A549 (cell line): Measurements from ENCODE around the gene KRTAP20-3. TPM values are rescaled to one million over a fixed set of nuclear protein-coding genes. Genes with fewer than 3 reads are reported as not detected.

Experiments used
- ATAC-seq, 2 experiments: fragments of 200-7000 bp in 1 of 2; fragments of >200 bp in 1 of 2; cut with Nextera tagmentation in 1 of 2; cut with Tn5 transposase in 1 of 2; 3 replicates each; pipeline versions ENCODE4 v1.8.0 to v1.9.1; 2018 to 2020; ENCODE audit warnings: mild to moderate bottlenecking in 1 of 2, moderate library complexity in 1 of 2
- CTCF ChIA-PET: fragments of 300-600 bp; sonication (Branson Sonifier 250); formaldehyde crosslinking; extraction: SDS; loops from one replicate; lab custom pipeline; 2021; ENCODE audit warnings: antibody characterized with exemption, inconsistent platforms; lab: Yijun Ruan, JAX
- POLR2A ChIA-PET: fragments of 350-600 bp; formaldehyde crosslinking; extraction: SDS; loops from one replicate; lab custom pipeline; 2021; ENCODE audit warnings: antibody characterized with exemption, inconsistent platforms; lab: Yijun Ruan, JAX
- DNase-seq, 2 experiments: peaks; one replicate each; pipeline versions ENCODE4 v3.0.0 to v3.0.0-alpha.2; 2011 to 2016; ENCODE audit warnings: low read depth in 1 of 2, low spot score in 1 of 2
- FAIRE-seq: peaks from 2 replicates; lab custom pipeline; 2011; peaks lifted over from hg19 to GRCh38; lab: Jason Lieb, UNC
- H3K27ac ChIP-seq, 2 experiments: fragments of >200 bp; sonication (Bioruptor Twin); formaldehyde crosslinking; 3 replicates each; pipeline ENCODE4 v1.5.1; 2016 to 2017
- H3K4me1 ChIP-seq: fragments of >200 bp; sonication (Bioruptor Twin); formaldehyde crosslinking; 3 replicates; pipeline ENCODE4 v1.6.1; 2016
- H3K4me2 ChIP-seq: fragments of >200 bp; sonication (Bioruptor Twin); formaldehyde crosslinking; 3 replicates; pipeline ENCODE4 v1.6.1; 2016
- H3K4me3 ChIP-seq: fragments of >200 bp; sonication (Bioruptor Twin); formaldehyde crosslinking; 3 replicates; pipeline ENCODE4 v1.5.1; 2016
- H3K9me3 ChIP-seq: fragments of >200 bp; sonication (Bioruptor Twin); formaldehyde crosslinking; 3 replicates; pipeline ENCODE4 v1.6.1; 2016
- ATOH8 ChIP-seq: fragments of 250-450 bp; sonication (Bioruptor Pico); IDR thresholded peaks from 2 replicates; pipeline ENCODE4 v1.5.0; 2020; ENCODE audit warnings: low read depth, mild to moderate bottlenecking, moderate library complexity
- BHLHE40 ChIP-seq: IDR thresholded peaks from 2 replicates; pipeline ENCODE4 v1.6.1; 2012; ENCODE audit warnings: low read depth, low read length, inconsistent platforms
- CBX2 ChIP-seq: fragments of 200-600 bp; sonication (generic); IDR thresholded peaks from 2 replicates; pipeline ENCODE4 v1.6.1; 2016; ENCODE audit warnings: low read depth, mild to moderate bottlenecking, borderline replicate concordance
- CHD2 ChIP-seq: fragments of 150-350 bp; IDR thresholded peaks from 2 replicates; pipeline ENCODE4 v1.6.1; 2014; ENCODE audit warnings: low read length; ENCODE audit not compliant: partially characterized antibody
- EHF ChIP-seq: fragments of 250-450 bp; sonication (Bioruptor Pico); IDR thresholded peaks from 2 replicates; pipeline ENCODE4 v1.5.0; 2020; ENCODE audit warnings: mild to moderate bottlenecking
- EHMT2 ChIP-seq: fragments of 200-600 bp; sonication (generic); IDR thresholded peaks from 2 replicates; pipeline ENCODE4 v1.6.1; 2016; ENCODE audit warnings: antibody characterized with exemption, low read depth, mild to moderate bottlenecking, moderate library complexity
- ESRRA ChIP-seq: fragments of 150-350 bp; IDR thresholded peaks from 2 replicates; pipeline ENCODE4 v1.6.1; 2014; ENCODE audit warnings: mild to moderate bottlenecking, low read length, borderline replicate concordance
- GATA3 ChIP-seq: IDR thresholded peaks from 2 replicates; pipeline ENCODE4 v1.6.1; 2012; ENCODE audit warnings: borderline replicate concordance
- HDAC2 ChIP-seq: fragments of 200-600 bp; sonication (generic); IDR thresholded peaks from 2 replicates; pipeline ENCODE4 v1.6.1; 2016
- HES2 ChIP-seq: fragments of >200 bp; sonication (Bioruptor Twin); formaldehyde crosslinking; IDR thresholded peaks from 2 replicates; pipeline ENCODE4 v1.6.1; 2016
- HMGXB4 ChIP-seq: fragments of 250-450 bp; sonication (Bioruptor Pico); IDR thresholded peaks from 2 replicates; pipeline ENCODE4 v1.5.0; 2021; ENCODE audit warnings: mild to moderate bottlenecking, moderate library complexity, borderline replicate concordance
- HOXB5 ChIP-seq: fragments of 250-450 bp; sonication (Bioruptor Pico); IDR thresholded peaks from 2 replicates; pipeline ENCODE4 v1.5.0; 2020; ENCODE audit warnings: mild to moderate bottlenecking, moderate library complexity
- JUN ChIP-seq, 2 experiments: fragments of >200 bp; sonication (Bioruptor Twin); formaldehyde crosslinking; IDR thresholded peaks; 2 replicates in 1 of 2; 3 replicates in 1 of 2; pipeline ENCODE4 v1.6.1; 2016 to 2017
- JUNB ChIP-seq: fragments of >200 bp; sonication (Bioruptor Twin); formaldehyde crosslinking; IDR thresholded peaks from 2 replicates; pipeline ENCODE4 v1.6.1; 2016
- MAFK ChIP-seq: fragments of 450-650 bp; IDR thresholded peaks from 2 replicates; pipeline ENCODE4 v1.6.1; 2014; ENCODE audit not compliant: partially characterized antibody
- MAZ ChIP-seq: fragments of 150-350 bp; IDR thresholded peaks from 2 replicates; pipeline ENCODE4 v1.6.1; 2014; ENCODE audit warnings: antibody characterized with exemption, low read depth, low read length, borderline replicate concordance
- MYC ChIP-seq: IDR thresholded peaks from 2 replicates; pipeline ENCODE4 v1.6.1; 2012; ENCODE audit warnings: mild to moderate bottlenecking, inconsistent platforms, low read length, improper control_type of control experiment, borderline replicate concordance
- NFE2L2 ChIP-seq: fragments of 150-350 bp; conservative IDR thresholded peaks from 2 replicates; pipeline ENCODE4 v1.6.1; 2014; ENCODE audit warnings: low read length
- NPAS2 ChIP-seq: fragments of 250-450 bp; sonication (Bioruptor Pico); IDR thresholded peaks from 2 replicates; pipeline ENCODE4 v1.8.0; 2022; ENCODE audit warnings: mild to moderate bottlenecking, moderate library complexity, borderline replicate concordance
- NR3C1 ChIP-seq: fragments of >200 bp; sonication (Bioruptor Twin); formaldehyde crosslinking; IDR thresholded peaks from 3 replicates; pipeline ENCODE4 v1.6.1; 2017
- PHF8 ChIP-seq: fragments of 200-600 bp; sonication (generic); IDR thresholded peaks from 2 replicates; pipeline ENCODE4 v1.6.1; 2016; ENCODE audit warnings: low read depth, mild to moderate bottlenecking, antibody characterized with exemption, moderate library complexity, borderline replicate concordance
- RAD21 ChIP-seq, 2 experiments: fragments of >200 bp in 1 of 2; sonication (Bioruptor Twin) in 1 of 2; formaldehyde crosslinking in 1 of 2; IDR thresholded peaks in 1 of 2; conservative IDR thresholded peaks in 1 of 2; 2 replicates in 1 of 2; 3 replicates in 1 of 2; pipeline ENCODE4 v1.6.1; 2012 to 2018; ENCODE audit warnings: inconsistent platforms in 1 of 2
- RARB ChIP-seq: fragments of 250-450 bp; sonication (Bioruptor Pico); IDR thresholded peaks from 2 replicates; pipeline ENCODE4 v1.8.0; 2021; ENCODE audit warnings: mild to moderate bottlenecking, moderate library complexity
- RCOR1 ChIP-seq: fragments of 150-350 bp; IDR thresholded peaks from 2 replicates; pipeline ENCODE4 v1.6.1; 2014; ENCODE audit warnings: antibody characterized with exemption, low read length, low read depth
- RFX5 ChIP-seq: fragments of 450-650 bp; IDR thresholded peaks from 2 replicates; pipeline ENCODE4 v1.7.1; 2014; ENCODE audit warnings: antibody characterized with exemption, mild to moderate bottlenecking, moderate library complexity
- SREBF2 ChIP-seq: fragments of 450-650 bp; IDR thresholded peaks from 2 replicates; pipeline ENCODE4 v1.6.1; 2014; ENCODE audit warnings: mild to moderate bottlenecking, moderate library complexity
- TFCP2L1 ChIP-seq: fragments of 250-450 bp; sonication (Bioruptor Pico); IDR thresholded peaks from 2 replicates; pipeline ENCODE4 v1.5.0; 2021; ENCODE audit warnings: mild to moderate bottlenecking
- TP53 ChIP-seq: fragments of 250-450 bp; sonication (Bioruptor Pico); IDR thresholded peaks from 2 replicates; pipeline ENCODE4 v1.5.0; 2021; ENCODE audit warnings: mild to moderate bottlenecking, moderate library complexity
- WGBS: methylation state at CpG from one replicate; pipeline ENCODE4 v1.1.6; 2017; ENCODE audit errors: missing lambda C conversion rate; 5-methylcytosine and 5-hydroxymethylcytosine counted together
- polyA plus RNA-seq, 4 experiments: library from polyadenylated mRNA; depleted of rRNA in 3 of 4; stranded (reverse); fragments of >200 nt; fragmentation: RNase III in 1 of 4; extraction: RNeasy Plus Mini Kit Qiagen cat#74134 plus additional on column Dnase treatment in 1 of 4; gene quantifications; 2 replicates in 3 of 4; 3 replicates in 1 of 4; pipeline ENCODE4 v1.2.3, GENCODE V29; 2011 to 2017
- TF ChIP-seq, protein P1 (sequence below): IDR thresholded peaks from 2 replicates; pipeline ENCODE4 v1.6.1; 2012; ENCODE audit warnings: low read depth, borderline replicate concordance

Gene KRTAP20-3
- polyA plus RNA-seq, 2 of the 4 experiments (the other 2 are of a cell fraction) = not detected

DNA sequence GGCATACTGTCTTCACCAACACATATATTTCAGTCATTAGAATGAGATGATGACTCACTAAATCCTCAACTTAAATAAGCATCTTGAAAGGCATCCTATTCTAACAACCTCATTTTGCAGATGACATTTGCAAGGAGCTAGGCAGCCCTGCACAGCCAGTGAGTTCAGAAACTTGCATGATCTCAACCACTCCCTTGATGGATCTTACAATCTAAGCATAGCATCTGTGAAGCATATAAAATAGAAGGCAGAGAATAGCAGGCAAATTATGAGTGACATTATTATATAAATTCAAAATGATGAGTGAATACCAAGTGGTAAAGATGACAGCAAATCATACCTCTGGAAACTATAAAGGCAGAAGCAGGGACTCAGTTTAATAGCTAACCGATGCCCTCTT lies 31.6 kb downstream of the KRTAP20-3 start:
- CTCF ChIA-PET = no interaction called here
- H3K4me2 ChIP-seq = no peak overlapping the region
- TF ChIP-seq RARB (no peak), EHF (CRISPR knock-in tag) (no peak), MYC (no peak), JUN (IDR thresholded peaks at IDR 0.05) (no peak), HMGXB4 (CRISPR knock-in tag) (no peak), BHLHE40 (no peak), TFCP2L1 (CRISPR knock-in tag) (no peak), PHF8 (no peak), RCOR1 (no peak), RFX5 (no peak)
- TF ChIP-seq, all 56 proteins: peak for 0
- Histone ChIP-seq H3K9me3 (no peaks in the 10 kb centered on the region), H3K27ac (no peak overlapping the region), H3K4me1 (no peaks in the 10 kb centered on the region), H3K4me3 (no peak overlapping the region)
- DNase-seq (no peak), ATAC-seq (no peak), FAIRE-seq (no peak)
- POLR2A ChIA-PET = no interaction called here
- WGBS = 0% methylated on average over 1 of the region's 1 CpG

- DNase-seq (no peak), ATAC-seq (no peak), FAIRE-seq (no peak)
- H3K27ac ChIP-seq = no peak overlapping the region
- POLR2A ChIA-PET = no interaction called here
- H3K4me2 ChIP-seq = no peak overlapping the region
- H3K4me3 ChIP-seq = no peak overlapping the region
- TF ChIP-seq HES2 = no peak
- TF ChIP-seq ATOH8 (CRISPR knock-in tag) = no peak
- no peak for TF ChIP-seq NPAS2 (CRISPR knock-in tag)
- TF ChIP-seq MYC = no peak
- TF ChIP-seq BHLHE40 = no peak
- TF ChIP-seq EHMT2 = no peak
- CTCF ChIA-PET = no interaction called here
- no peaks in the 10 kb centered on the region for H3K4me1 ChIP-seq
- H3K9me3 ChIP-seq = no peaks in the 10 kb centered on the region
Measured at GRCh38 chr21:30676737-30677136, 34.1 kb downstream of the KRTAP20-3 start.

DNA sequence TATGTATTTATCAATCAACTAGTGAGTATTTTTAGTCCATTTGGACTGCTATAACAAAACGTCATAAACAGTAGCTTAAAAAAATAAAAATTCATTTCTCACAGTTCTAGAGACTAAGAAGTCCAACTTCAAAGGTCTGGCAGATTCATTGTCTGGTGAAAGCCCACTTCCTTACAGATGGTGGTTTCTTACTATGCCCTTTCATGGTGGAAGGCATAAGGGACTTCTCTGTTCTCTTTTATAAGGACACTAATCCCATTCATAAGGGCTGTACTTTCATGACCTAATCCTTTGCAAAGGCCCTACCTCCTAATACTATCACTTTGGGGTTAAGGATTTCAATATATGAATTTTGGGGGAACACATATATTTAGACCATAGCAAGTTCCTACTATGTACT lies 37.9 kb downstream of the KRTAP20-3 start:
- H3K4me2 ChIP-seq = no peak overlapping the region
- no peak for ATAC-seq
- no peak for TF ChIP-seq RAD21 (conservative IDR thresholded peaks at IDR 0.05 in 1 of 2, IDR thresholded peaks at IDR 0.05 in 1 of 2)
- no peak for TF ChIP-seq SREBF2
- TF ChIP-seq HDAC2 = no peak
- TF ChIP-seq HES2 = no peak
- no peak for TF ChIP-seq MAFK
- TF ChIP-seq, protein P1, sequence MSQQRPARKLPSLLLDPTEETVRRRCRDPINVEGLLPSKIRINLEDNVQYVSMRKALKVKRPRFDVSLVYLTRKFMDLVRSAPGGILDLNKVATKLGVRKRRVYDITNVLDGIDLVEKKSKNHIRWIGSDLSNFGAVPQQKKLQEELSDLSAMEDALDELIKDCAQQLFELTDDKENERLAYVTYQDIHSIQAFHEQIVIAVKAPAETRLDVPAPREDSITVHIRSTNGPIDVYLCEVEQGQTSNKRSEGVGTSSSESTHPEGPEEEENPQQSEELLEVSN = no peak
- TF ChIP-seq BHLHE40 = no peak
- no peak for TF ChIP-seq NR3C1
- TF ChIP-seq NFE2L2 = no peak
- TF ChIP-seq MAZ = no peak
- TF ChIP-seq TP53 = no peak
- no peak for TF ChIP-seq HOXB5
- no peak for TF ChIP-seq ESRRA
- TF ChIP-seq CBX2 = no peak
- no peak for TF ChIP-seq CHD2
- no peak for TF ChIP-seq JUNB
- no peak for TF ChIP-seq GATA3
- no peak for TF ChIP-seq HMGXB4 (CRISPR knock-in tag)

More for the DNA sequence above, 37.9 kb downstream of the KRTAP20-3 start:
- no peak for DNase-seq
- no peak for FAIRE-seq
- ChIA-PET POLR2A (no interaction called here), CTCF (no interaction called here)
- 0% methylated on average over 1 of the region's 1 CpG for WGBS
- H3K9me3 ChIP-seq = no peaks in the 10 kb centered on the region
- no peak overlapping the region for H3K27ac ChIP-seq
- H3K4me3 ChIP-seq = no peak overlapping the region
- no peaks in the 10 kb centered on the region for H3K4me1 ChIP-seq
